RWPE1 (cell line): ENCODE measurements around the gene GRIA4.
A peak's percentile ranks its signal among the peaks of the same experiment; 100 is the strongest.

ENCODE experiments used
- CTCF ChIA-PET: fragments of 350-600 bp; sonication (Branson Sonifier 250); formaldehyde crosslinking; extraction: SDS; loops from one replicate; lab custom pipeline; 2021; lab: Yijun Ruan, JAX
- POLR2A ChIA-PET: fragments of 400-600 bp; formaldehyde crosslinking; extraction: SDS; loops from one replicate; lab custom pipeline; 2020; ENCODE audit warnings: antibody characterized with exemption; ENCODE audit not compliant: low non-redundant PET; lab: Yijun Ruan, JAX
- DNase-seq: peaks from one replicate; pipeline ENCODE4 v3.0.0; 2012; ENCODE audit warnings: low spot score
- H3K27ac ChIP-seq: fragments of 450-650 bp; 2 replicates; pipeline ENCODE4 v1.5.1; 2017
- CTCF ChIP-seq: fragments of 450-650 bp; conservative IDR thresholded peaks from 2 replicates; pipeline ENCODE4 v1.5.1; 2017; ENCODE audit warnings: low read depth, mild to moderate bottlenecking

Gene GRIA4

GRCh38 chr11:106014620-106015019 lies 404.7 kb downstream of the GRIA4 start:
- TF ChIP-seq CTCF: no peak
- no peak overlapping the region for H3K27ac ChIP-seq
- DNase-seq: no peak
- POLR2A ChIA-PET: no interaction called here
- CTCF ChIA-PET: interaction anchor here (0.5 kb wide), 1 partner anchor 522 kb away, joined by 3 read pairs; no protein-coding TSS in a partner anchor

GRCh38 chr11:106015066-106015465 lies 405.2 kb downstream of the GRIA4 start:
- ChIA-PET POLR2A (no interaction called here), CTCF (no interaction called here)
- no peak overlapping the region for H3K27ac ChIP-seq
- TF ChIP-seq CTCF: no peak
- no peak for DNase-seq

GRCh38 chr11:106017093-106017492 lies 407.2 kb downstream of the GRIA4 start:
- no peak overlapping the region for H3K27ac ChIP-seq
- CTCF ChIA-PET: no interaction called here
- no peak for DNase-seq
- POLR2A ChIA-PET: no interaction called here
- TF ChIP-seq CTCF: no peak

GRCh38 chr11:106021181-106021966 lies 411.5 kb downstream of the GRIA4 start:
- H3K27ac ChIP-seq: peak overlapping the region; percentile 74
- peak; percentile 13 for DNase-seq
- CTCF ChIA-PET: no interaction called here
- no peak for TF ChIP-seq CTCF
- POLR2A ChIA-PET: no interaction called here

- ChIA-PET POLR2A (no interaction called here), CTCF (no interaction called here)
Observed at GRCh38 chr11:106021967-106022794, 412.3 kb downstream of the GRIA4 start, which contains the start of gene MSANTD4. MSANTD4 (minus strand) TSS chr11:106022240; CDS start chr11:106010917, 11,323 bp downstream.

More at GRCh38 chr11:106021967-106022794, 412.3 kb downstream of the GRIA4 start, which contains the start of gene MSANTD4:
- DNase-seq: peak; percentile 99
- peak within 1 kb of the TSS; percentile 74 for H3K27ac ChIP-seq
- TF ChIP-seq CTCF: no peak
